NCI-H82 (cell line): ENCODE data around the gene TERT.
A peak's percentile ranks its signal among the peaks of the same experiment; 100 is the strongest.
"Not testable (repeated sequence)": the region's sequence is repeated elsewhere in the genome, so short reads cannot be mapped to it uniquely, and the experiment has no call there.

Experiments
- DNase-seq: peaks from one replicate; lab custom pipeline; 2025; lab: John Stamatoyannopoulos, UW

Gene TERT

GRCh38 chr5:1240496-1241260 lies 54.2 kb downstream of the TERT start:
- DNase-seq, result no peak

- DNase-seq, result no peak
Observed at GRCh38 chr5:1239505-1240251, 55.2 kb downstream of the TERT start.

GRCh38 chr5:1235838-1236237 lies 59.0 kb downstream of the TERT start:
- DNase-seq, result no peak

DNA sequence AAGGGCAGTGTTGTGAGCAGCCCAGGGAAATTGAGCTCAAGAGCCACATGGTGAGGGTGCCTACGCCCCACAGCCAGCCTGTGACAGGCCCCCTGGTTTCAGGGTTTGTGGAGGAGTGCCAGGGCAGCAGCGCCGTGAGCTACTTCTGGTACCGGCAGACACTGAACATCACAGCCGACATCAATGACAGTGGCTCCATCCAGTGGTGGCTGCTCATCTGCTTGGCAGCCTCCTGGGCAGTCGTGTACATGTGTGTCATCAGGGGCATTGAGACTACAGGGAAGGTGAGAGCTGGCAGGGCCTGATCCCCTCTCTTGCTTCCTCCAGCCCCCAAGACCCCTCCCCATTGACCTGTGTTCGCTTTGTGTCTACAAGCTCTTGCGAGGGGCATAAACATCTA lies 59.5 kb downstream of the TERT start:
- DNase-seq, result peak; percentile 6

- no peak for DNase-seq
Observed at GRCh38 chr5:1232780-1233179, 62.1 kb downstream of the TERT start.

GRCh38 chr5:1231354-1231905 lies 63.4 kb downstream of the TERT start:
- peak; percentile 52 for DNase-seq

DNA sequence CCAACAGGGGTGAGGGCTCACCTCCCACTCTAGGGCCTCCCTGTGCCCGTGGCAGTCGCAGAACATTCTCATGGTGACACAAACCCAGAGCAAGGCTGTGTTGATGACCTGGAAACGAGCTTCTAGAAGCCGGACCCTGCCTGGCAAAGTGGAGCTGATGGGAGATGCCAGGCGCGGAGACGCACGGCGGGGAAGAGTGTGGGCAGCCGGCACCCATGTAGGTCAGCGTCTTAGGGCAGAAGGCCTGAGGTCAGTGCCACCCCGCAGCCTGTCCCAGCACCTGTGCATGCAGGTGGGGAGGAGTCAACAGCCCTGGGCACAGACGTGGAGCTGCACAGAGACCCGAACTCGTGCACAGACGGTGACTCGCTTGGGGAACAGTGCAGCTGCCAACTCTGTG lies 64.3 kb downstream of the TERT start:
- DNase-seq, result no peak

GRCh38 chr5:1229822-1230221 lies 65.0 kb downstream of the TERT start:
- DNase-seq, result no peak

GRCh38 chr5:1229023-1229422 lies 65.8 kb downstream of the TERT start:
- DNase-seq, result not testable (repeated sequence)

GRCh38 chr5:1228120-1228519 lies 66.7 kb downstream of the TERT start:
- no peak for DNase-seq

DNA sequence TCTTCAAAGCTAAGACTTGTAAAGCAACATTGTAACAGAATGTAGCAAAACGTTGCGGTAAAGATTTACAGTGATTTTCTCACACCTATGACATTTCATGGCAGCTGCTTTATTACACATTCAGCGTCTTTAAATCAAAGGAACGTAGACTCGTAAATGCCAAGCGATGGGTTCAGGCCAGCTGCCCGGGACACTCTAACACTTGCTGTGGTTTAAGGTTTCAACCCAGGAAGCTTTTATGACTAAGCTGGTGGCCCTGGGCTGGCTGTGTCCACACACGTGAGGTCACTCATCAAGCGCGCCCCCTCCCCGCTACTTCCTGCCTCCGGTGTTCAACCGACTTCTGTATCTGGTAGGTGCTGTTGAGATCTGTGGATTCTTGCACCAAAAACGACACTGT lies 67.2 kb downstream of the TERT start:
- DNase-seq, result no peak

DNA sequence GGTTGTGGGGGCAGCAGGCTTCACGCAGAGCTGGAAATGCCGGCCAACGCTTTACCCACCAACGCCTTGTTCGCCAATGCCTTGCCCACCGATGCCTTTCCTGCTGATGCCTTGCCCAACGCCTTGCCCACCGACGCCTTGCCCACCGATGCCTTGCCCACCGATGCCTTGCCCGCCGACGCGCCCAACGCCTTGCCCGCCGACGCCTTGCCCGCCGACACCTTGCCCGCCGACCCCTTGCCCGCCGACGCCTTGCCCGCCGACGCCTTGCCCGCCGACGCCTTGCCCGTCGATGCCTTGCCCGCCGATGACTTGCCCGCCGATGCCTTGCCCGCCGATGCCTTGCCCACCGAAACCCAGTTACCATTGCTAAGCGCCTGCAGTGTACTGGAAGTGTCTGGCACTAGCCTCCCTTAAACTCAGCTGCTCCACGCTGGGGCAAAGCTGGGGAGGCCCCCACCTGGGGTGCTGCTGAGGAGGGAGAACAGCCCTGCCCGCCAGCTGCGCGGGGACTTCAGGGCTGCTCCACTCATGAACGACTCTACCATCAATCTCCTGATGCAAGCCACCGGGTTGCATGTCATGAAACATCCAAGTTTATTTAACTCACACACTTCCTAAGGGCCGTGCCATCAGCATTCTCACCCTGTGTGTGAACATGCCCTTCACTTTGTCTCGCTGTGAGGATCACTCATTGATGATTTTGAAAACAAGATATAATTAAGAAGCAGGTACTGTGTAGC lies 67.9 kb downstream of the TERT start:
- DNase-seq, result no peak

DNA sequence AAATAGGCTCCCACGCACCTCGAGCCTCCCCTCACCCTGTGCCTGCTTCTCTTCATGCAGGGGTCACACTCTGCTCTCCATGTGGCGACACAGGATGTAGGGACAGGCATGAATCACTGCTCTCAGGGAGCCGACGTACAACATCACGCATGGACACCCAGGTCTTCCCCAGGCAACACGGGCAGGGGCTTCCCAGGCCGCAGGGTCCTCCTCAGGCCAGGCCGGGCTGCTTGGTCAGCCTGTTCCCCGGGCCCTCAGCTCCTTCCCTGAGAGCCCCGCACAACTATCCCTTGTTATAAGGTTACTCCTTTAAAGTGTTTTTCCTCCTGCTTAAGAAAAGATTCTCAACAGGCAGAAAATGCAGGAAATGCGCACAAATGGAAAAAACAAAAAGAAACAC lies 68.6 kb downstream of the TERT start:
- DNase-seq, result no peak

DNA sequence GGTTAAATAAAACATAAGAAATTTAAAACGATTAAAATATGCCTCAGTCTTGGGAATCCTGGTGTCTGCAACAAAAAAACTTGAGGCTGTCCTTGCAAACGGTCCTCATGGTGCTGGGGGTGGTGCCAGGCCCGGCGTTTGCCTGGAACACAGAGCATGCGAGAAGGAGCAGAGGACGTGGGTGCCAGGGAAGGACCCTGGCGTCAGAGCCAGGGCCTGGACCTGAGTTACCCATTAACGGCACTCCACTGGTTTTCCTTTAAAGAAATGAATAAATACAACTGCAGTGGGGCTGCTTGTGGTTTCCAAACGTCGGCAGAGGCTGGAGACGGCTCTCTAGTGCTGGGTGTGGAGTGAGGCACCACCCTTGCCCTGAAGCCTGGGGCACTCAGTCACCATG lies 69.8 kb downstream of the TERT start, which contains the start of gene SLC6A18:
Gene SLC6A18 (plus strand): TSS at position 301 of the 400 bp plus-strand sequence. CDS start 97 bp downstream, at position 398.
- no peak for DNase-seq

DNA sequence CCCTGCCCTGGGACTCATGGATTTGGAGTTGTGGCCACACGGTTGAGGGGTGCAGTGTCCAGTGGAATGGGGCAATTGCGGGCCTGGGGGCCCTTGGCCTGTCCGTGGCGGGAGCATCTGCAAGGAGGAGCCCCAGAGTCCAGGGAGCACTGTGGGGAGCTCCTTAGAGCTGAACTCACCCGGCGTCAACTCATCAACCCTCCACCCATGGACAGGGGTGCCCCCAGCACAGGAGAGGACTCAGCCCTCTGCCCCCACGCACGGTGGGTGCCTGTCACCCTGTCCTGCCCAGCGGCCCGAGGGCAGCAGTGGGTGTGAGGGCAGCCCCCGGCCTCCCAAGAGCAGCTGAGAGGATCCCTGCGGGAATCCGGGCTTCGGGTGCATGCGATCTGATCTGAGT lies 70.2 kb downstream of the TERT start:
- DNase-seq, result no peak

- DNase-seq, result no peak
Observed at GRCh38 chr5:1223278-1223670, 71.6 kb downstream of the TERT start.

- DNase-seq, result no peak
Observed at GRCh38 chr5:1222621-1223277, 72.1 kb downstream of the TERT start.

DNA sequence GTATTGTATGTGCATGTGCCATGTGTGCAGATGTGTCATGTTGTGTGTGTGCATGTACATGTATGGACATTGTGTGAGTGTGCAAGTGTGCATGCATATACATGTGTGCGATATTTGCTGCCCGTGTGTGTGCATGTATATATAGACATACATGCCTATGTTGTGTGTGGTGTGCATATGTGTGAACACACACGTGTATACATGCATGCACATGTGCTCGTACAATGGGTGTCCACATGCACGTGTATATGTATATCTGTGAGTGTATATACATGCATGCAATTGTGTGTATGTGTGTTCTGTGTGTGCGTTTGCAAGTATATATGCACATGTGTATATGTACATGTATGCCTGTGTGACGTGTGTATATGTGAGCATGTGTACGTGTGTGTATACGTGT lies 72.7 kb downstream of the TERT start:
- DNase-seq, result no peak

DNA sequence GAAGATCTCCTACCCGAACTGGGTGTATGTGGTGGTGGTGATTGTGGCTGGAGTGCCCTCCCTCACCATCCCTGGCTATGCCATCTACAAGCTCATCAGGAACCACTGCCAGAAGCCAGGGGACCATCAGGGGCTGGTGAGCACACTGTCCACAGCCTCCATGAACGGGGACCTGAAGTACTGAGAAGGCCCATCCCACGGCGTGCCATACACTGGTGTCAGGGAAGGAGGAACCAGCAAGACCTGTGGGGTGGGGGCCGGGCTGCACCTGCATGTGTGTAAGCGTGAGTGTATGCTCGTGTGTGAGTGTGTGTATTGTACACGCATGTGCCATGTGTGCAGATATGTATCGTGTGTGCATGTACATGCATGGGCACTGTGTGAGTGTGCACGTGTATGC lies 73.1 kb downstream of the TERT start:
- DNase-seq, result no peak

- peak; percentile 23 for DNase-seq
Observed at GRCh38 chr5:1220831-1221230, 74.0 kb downstream of the TERT start.

- DNase-seq, result no peak
Observed at GRCh38 chr5:1220351-1220750, 74.5 kb downstream of the TERT start.

- no peak for DNase-seq
Observed at GRCh38 chr5:1219768-1220100, 75.1 kb downstream of the TERT start.
